DMS53 (cell line): Measurements from ENCODE around the gene GRWD1.

Experiments
- DNase-seq: peaks from one replicate; lab custom pipeline; 2025; lab: John Stamatoyannopoulos, UW

GRWD1 gene

DNA sequence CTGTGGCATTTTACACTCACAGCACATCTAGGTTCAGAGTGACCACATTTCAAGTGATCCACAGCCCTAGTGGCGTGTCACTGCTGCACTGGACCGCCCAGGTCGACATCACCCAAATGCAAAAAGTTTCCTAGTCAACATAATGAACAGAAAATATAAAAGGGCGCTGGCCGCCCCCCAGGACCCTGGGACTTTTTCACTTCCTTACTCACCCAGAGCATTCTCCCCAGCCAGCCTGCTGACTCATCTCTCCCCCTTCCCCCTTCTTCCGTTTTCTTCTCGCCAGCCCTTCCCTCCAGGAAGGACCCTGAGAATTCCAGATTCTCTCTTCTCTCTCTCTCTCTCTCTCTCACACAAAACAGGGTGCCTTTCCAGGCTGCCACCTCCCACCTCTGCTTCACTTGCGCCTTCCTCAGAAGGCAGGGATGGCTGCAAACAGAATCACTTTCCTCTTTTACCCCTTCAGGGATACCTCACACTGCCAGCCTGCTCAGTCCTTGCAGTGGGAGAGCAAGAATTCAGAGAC, 21.0 kb upstream of the GRWD1 start:
- DNase-seq, result peak; percentile 45

DNA sequence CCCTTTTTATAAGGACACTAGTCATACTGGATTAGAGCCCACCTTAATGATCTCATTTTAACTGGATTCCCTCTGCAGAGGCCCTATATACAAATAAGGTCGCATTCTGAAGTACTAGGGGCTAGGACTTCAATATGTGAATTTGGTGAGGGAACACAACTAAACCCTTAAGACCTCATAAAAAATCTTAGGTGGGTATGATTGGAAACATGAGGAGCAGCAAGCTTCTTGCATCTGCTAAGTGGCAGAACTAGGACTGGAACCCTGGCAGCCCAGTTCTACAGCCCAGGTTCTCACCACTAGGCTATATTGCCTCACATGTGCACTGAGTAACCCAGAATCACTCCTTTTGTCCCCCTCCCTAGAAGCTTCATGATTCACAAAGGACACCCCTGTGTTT, 17.1 kb upstream of the GRWD1 start:
- DNase-seq, result no peak

DNA sequence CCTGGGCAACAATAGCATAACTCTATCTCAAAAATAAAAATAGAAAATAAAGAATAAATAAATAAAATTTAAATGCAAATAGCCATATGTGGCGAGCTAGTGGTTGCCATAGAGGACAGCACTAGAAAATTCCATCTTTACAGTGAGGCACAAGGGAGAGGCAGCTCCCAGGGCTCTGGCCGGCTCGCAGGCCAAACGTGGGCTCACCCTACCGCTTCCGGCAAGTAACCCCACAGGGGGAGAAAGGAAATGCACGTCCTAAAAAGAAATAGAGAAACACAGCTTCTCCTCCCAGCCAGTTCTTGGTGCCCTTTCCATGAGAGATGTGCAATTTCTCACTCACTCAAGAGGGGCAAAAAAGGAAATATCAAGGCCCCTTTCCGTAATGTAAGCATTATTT, 12.4 kb upstream of the GRWD1 start:
- DNase-seq, result no peak

DNA sequence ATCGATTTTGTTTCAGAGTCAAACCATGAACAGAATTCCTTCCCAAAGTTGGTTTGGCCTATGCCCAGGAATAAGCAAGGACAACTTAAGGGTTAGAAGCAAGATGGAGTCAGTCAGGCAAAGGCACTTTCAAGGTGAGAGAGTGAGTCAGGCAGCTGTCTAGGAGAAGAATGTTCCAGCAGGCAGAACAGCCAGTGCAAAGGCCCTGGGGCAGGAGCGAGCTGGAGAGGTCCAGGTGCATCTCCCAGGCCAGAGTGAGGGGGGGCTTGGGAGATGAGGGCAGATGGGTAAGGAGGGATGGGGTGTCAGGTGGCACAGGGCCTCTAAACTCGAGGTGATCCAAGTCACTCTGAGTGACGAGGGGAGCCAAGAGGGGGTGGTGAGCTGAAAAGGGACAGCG, 9.2 kb upstream of the GRWD1 start:
- no peak for DNase-seq

DNA sequence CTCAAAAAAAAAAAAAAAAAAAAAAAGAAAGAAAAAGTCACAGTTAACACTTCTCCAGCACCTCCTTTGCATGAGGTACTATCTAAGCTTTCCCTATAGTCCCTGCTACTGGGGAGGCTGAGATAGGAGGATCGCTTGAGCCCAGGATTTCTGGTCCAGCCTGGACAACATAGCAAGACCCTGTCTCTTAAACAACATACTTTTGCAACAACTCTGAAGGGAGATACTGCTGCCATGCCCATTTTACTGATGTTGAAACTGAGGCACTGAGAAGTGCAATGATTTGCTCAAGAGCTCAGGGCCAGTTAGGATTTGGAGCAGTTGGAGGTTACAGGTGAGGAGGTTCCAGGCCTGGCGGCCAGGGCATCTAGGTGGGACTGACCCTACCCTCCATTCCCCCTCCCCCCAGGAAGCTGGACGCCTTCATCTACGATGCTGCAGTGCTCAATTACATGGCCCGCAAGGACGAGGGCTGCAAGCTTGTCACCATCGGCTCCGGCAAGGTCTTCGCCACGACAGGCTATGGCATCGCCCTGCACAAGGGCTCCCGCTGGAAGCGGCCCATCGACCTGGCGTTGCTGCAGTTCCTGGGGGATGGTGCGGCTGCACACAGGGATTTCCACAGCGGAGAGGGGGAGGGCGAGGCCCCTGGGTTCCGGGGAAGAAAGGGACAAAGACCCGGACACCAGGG, 4.3 kb upstream of the GRWD1 start:
- no peak for DNase-seq

DNA sequence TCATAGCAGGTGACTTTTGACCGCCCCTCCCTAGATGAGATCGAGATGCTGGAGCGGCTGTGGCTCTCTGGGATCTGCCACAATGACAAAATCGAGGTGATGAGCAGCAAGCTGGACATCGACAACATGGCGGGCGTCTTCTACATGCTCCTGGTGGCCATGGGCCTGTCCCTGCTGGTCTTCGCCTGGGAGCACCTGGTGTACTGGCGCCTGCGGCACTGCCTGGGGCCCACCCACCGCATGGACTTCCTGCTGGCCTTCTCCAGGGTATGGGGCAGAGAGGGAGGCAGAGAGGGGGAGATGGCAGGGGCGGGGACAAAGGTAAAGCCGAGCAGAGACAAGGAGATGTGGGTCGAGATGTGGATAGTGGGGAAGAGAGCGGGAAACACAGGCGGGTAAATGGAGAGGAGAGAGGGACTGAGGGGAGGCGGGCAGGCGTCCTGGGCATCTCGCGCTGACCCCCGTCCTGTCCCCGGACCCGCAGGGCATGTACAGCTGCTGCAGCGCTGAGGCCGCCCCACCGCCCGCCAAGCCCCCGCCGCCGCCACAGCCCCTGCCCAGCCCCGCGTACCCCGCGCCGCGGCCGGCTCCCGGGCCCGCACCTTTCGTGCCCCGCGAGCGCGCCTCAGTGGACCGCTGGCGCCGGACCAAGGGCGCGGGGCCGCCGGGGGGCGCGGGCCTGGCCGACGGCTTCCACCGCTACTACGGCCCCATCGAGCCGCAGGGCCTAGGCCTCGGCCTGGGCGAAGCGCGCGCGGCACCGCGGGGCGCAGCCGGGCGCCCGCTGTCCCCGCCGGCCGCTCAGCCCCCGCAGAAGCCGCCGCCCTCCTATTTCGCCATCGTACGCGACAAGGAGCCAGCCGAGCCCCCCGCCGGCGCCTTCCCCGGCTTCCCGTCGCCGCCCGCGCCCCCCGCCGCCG, 3.4 kb upstream of the GRWD1 start:
- no peak for DNase-seq

DNA sequence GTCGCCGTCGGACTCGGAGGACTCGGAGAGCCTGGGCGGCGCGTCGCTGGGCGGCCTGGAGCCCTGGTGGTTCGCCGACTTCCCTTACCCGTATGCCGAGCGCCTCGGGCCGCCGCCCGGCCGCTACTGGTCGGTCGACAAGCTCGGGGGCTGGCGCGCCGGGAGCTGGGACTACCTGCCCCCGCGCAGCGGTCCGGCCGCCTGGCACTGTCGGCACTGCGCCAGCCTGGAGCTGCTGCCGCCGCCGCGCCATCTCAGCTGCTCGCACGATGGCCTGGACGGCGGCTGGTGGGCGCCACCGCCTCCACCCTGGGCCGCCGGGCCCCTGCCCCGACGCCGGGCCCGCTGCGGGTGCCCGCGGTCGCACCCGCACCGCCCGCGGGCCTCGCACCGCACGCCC, 2.5 kb upstream of the GRWD1 start:
- peak; percentile 66 for DNase-seq

DNA sequence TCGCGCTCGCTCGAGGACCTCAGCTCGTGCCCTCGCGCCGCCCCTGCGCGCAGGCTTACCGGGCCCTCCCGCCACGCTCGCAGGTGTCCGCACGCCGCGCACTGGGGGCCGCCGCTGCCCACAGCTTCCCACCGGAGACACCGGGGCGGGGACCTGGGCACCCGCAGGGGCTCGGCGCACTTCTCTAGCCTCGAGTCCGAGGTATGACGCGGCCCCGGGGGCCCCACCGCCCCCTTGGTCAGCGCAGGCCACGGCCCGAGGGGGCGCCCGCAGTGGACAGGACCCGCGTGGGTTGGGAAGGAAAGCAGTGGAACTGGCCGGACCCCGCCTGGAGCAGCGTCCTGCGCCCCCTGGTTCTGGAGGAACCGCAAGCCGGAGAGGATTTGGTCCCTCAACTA, 2.1 kb upstream of the GRWD1 start:
- peak; percentile 48 for DNase-seq

DNA sequence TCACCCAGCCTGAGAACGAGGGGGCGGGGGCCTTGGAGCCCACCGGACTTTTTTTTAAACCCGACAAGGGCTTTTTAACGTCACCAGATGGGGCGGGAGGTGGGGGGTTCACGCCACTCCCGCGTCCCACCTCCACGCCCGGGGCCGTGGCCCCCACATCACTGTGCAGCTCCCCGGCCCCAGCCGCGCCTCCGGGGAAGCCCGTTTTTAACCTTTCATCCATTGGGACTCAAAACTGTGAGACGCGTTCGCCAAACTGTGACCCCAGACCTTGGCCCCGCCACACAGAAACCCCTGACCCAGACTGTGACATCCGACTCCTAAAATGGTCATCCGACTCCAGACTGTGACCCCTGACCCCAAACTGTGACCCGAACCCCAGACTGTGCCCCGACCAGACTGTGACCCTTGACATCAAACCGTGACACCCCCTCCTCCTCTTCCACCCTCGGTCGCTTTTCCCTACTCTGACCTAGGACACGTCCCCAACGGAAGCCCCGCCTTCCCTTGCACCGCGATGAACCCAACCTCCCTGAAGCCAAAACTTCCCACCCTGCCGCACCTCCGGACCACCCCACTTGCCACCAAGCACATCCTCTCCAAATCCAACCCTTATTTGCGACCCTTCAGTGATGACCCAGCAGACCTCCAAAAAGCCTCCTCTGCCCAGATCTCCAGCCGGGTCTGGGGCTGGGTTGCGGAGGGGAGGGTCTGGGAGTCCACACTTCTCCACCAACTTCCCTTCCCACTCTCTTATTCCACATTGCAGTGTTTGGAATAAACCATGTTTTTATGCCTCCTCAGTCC, 1.5 kb upstream of the GRWD1 start:
- peak; percentile 55 for DNase-seq

DNA sequence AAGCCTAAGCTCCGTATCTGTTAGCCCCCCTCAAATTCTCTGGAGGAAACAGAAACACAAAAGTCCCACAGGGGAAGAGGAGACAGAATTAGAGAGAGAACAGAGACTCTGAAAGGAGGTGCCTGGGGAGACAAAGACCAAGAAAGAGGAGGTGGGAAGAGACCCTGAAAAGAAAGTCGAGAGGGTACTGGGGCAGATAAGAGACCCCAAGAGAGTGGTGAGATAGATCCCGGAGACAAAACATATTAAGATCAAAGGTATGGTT, 915 bp upstream of the GRWD1 start:
- no peak for DNase-seq

DNA sequence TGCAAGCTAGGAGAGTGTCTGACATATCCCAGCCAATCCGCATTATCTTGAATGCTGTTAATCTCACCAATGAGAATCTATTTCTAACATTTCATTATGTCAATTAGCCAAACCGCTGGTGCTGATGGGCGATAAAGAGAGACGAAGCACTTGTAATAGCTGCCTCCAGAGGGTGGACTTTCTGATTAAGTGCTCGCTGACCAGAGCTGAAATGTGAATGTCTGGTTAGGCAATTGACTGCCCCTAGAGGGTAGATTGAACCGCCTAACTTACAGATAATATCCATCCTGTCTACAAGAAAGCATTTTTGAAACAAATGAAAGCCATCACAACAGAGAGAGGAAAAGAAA, 552 bp upstream of the GRWD1 start:
- peak; percentile 90 for DNase-seq

DNA sequence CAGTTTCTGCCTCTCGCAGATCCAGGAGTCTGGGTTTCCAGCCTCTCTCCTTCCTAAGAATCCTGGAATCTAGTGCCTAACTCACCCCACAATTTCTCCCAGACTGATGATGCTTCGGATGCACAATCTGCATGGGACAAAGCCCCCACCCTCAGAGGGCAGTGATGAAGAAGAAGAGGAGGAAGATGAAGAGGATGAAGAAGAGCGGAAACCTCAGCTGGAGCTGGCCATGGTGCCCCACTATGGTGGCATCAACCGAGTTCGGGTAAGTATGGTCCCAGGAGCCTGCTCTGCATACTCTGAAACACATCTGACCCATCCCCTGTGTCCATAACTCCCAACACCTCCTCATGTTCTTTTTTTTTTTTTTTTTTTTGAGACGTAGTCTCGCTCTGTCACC, 796 bp downstream of the GRWD1 start:
- DNase-seq, result no peak

DNA sequence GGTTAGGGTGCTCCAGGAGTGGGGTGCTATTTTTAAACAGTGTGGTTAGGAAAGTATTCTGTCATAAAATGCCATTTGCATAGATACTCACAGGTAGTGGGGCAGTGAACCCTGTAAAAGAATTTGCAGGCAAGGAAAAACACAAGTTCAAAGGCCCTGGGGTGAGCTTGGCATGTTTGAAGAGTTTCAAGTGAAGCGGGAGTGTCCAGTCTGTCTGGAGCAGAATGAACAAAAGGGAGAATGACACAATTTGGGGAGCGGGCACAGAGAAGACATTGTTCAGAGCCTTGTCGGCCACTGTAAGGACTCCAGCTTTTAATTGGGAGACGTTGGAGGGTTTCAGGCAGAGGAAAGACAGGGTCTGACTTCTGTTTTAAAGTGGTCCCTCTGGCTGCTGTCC, 2.8 kb downstream of the GRWD1 start:
- DNase-seq, result no peak

DNA sequence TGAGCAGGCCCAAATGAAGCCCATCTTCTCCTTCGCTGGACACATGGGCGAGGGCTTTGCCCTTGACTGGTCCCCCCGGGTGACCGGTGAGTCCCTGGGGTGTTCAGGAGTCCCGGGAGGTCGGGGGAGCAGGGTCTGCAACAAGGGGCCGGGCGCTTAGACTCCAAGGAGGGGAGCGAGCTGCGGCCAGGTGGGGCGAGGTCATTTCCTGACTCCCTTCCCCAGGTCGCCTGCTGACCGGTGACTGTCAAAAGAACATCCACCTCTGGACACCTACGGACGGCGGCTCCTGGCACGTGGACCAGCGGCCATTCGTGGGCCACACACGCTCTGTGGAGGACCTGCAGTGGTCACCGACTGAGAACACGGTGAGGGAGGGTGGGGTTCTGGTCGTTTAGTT, 4.7 kb downstream of the GRWD1 start:
- DNase-seq, result no peak

DNA sequence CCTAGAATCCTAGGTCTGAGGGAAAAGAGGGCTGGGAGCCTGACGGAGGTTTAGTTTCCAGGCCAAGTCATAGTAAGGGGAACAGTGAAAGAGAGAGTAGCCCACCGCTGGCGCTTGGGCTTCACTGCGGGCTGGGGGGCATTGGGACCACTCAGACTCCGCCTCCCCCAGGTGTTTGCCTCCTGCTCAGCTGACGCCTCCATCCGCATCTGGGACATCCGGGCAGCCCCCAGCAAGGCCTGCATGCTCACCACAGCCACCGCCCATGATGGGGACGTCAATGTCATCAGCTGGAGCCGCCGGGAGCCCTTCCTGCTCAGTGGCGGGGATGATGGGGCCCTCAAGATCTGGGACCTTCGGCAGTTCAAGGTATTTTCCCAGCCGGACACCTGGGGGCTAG, 5.1 kb downstream of the GRWD1 start:
- DNase-seq, result no peak

DNA sequence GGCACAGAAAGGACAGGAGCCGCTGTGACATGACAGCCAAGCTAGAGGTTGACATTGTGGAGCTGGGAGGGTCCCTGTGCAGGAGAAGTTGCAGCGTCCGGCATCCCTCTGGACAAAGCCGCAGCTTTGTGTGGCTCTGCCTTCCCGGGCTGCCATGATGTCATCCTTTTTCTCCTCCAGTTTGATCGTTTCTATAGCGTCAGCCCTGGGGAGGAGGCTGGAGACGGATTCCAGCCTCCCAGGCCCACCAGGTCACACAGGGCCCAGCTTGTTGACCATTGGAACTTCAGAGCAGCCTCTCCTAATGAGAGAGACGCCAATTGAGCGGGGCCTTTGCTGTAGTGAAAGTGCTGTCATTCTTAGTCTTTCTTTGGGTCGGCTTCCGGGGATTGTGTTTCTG, 5.8 kb downstream of the GRWD1 start:
- DNase-seq, result no peak

DNA sequence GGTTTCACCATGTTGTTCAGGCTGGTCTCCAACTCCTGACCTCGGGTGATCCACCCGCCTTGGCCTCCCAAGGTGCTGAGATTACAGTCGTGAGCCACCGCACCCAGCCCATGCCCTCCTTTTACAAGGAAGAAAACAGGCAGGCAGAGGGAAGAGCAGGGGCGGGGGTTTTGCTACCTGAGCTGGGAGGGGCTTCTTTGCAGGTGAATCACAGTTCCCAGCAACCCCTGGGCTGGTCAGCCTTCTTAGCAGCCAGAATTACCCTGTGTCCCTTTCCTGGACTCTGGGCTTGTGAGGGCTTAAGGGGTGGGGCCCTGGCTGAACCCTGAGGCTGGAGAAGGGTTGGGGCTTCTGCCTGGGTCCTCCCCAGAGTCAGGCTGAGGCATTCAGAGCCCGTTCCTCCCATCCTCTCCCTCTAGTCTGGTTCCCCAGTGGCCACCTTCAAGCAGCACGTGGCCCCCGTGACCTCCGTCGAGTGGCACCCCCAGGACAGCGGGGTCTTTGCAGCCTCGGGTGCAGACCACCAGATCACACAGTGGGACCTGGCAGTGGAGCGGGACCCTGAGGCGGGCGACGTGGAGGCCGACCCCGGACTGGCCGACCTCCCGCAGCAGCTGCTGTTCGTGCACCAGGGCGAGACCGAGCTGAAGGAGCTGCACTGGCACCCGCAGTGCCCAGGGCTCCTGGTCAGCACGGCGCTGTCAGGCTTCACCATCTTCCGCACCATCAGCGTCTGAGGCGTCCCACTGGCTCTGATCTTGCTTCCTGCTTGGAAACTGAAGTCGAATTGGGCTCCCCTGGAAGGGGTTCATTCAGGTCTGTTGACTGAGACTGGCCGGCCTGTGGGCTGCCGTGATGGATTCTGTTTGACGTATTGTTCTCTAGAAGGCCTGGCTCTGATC, 6.8 kb downstream of the GRWD1 start:
- no peak for DNase-seq

DNA sequence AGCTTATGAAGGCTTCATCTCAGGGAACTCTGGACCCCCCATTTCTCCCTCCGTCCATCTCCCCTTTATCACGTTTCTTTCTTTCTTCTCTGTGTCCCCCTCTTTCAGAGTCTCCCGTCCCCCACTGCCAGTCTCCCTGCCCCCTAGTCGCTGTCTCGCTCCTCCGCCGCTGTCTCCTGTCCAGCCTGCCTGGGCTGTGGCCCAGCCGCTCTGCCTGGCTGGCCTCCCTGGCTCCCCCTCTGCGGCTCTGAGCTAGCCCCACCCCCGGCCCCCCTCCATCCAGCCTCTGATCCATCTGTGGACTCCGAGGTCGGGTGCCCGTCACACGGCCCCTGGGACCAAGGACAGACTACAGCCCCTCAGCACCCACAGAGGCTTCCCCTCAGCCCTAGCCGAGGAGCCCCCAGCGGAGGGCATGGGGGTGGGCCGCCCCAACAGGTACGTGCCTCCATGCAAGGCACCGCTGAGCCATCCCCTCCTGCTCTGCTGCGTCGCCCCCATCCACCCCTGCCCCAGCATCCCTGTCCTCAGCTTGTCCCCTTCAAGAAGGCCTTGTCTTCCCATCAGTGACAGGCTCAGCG, 8.5 kb downstream of the GRWD1 start:
- no peak for DNase-seq

DNA sequence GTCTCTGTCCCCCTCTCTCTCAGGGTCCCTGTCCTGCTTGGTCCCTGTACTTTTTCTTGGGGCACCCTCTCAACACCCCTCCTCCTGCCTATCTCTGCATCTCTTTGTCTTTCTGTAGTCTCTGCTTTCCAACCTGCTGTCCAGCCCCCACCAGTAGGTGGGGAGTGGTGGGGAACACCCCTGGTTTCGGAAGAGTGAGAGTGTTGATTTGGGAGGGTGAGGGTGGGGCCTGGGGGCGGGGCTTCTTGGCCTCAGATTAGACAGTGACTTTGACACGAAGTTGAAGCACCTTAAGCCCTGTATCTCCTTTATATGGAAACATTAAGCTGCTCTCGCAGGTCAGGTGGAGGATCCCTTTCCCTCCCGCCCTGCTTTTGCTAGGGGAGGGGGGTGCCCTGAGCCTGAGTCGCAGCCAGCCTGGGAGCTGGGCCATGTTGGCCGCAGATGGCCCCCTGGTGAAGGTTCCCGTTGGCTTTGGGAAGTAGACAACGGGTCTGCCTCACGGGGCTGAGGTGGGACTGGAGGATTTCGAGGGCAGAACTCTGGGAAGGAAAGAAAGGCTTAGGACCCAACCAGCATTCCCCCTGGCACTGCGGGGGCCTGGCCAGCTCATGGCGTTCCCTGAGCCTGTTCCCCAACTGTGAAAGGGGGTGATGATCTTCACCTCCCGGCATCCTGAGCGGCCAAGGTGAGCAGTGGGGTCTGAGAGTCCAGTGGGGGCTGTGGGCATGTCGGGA, 9.6 kb downstream of the GRWD1 start, which contains the start of gene KCNJ14:
TSS of gene KCNJ14 (plus strand) at position 404 of the 737 bp plus-strand sequence. CDS start 6,151 bp downstream, outside the sequence.
- no peak for DNase-seq

DNA sequence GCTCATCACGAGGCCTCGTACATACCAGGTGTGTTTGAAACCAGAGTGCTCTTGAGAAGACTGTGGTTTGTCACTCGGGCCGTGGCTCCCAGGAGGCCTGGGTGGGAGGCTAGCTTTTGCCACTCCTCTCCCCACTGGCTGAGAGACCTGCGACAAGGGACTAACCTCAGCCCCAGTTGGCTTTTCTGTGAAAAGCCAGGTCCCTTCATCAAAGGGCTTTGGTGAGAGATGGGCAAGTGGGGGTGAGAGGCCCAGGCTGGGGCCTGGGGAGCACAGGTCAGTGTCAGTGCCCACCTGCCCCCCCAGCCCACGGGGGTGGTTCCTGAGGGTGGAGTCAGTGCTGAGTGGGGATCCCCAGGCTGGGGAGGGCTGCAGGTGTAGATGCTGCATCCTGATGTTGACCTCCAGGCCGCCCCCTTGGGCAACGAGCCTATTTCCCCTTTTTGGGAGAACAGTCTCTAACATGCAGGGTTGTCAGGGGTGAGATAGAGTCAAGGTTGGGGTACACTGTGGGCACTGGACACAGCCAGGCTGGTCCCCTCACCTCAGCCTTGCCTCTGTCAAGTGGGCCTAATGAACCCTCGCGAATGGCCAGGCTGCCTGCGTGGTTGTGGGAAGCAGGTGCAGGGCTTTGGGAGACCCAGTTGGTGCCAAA, 10.3 kb downstream of the GRWD1 start:
- no peak for DNase-seq
